ENCODE data around the gene NLRP6.

Gene NLRP6

DNA sequence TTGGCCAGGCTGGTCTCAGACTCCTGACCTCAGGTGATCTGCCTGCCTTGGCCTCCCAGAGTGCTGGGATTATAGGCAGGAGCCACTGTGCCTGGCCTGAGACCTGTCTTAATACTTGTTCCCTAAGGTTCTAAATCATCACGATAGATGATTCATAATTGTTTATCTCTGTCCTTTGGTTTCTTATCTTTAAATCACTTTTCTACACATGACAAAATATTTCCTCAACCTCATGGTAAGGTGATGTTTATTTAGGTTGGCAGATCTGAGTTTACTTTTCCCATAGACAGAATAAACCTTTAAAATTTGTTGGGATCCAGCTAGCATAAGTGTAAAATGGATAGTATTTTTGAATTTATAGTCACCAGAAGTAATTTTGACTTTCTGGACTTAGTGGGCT is 37.9 kb upstream of the NLRP6 start:
- no peak overlapping the region for H3K9ac ChIP-seq
- H3K27ac ChIP-seq = no peak overlapping the region

GRCh38 chr11:241634-242033 is 36.6 kb upstream of the NLRP6 start:
- Histone ChIP-seq H3K27me3 (ENCODE audit: insufficient read depth, low read depth) (no peaks in the 10 kb centered on the region), H3K27ac (no peak overlapping the region), H3K9ac (no peak overlapping the region), H2AFZ (ENCODE audit: low read depth) (no peak overlapping the region), H3K4me1 (ENCODE audit: low read depth, poor library complexity, severe bottlenecking) (peaks cover 17% of the 10 kb centered on the region), H3K4me2 (no peak overlapping the region), H3K79me2 (ENCODE audit: insufficient read depth, low read depth) (peaks cover 45% of the 10 kb centered on the region), H4K20me1 (ENCODE audit: insufficient read depth) (no peaks in the 10 kb centered on the region), H3K36me3 (ENCODE audit: insufficient read depth) (peaks cover 7% of the 10 kb centered on the region; the same call in 1 of the 2 replicates), H3K4me3 (IDR thresholded peaks at IDR 0.05; ENCODE audit: insufficient read depth, low read depth, low read length) (no peak overlapping the region)
- no peak for TF ChIP-seq CTCF (conservative IDR thresholded peaks at IDR 0.05; ENCODE audit: low read depth, low read length)

More for the DNA sequence above, 37.9 kb upstream of the NLRP6 start:
- H4K20me1 ChIP-seq (ENCODE audit: insufficient read depth) = no peaks in the 10 kb centered on the region
- H3K4me1 ChIP-seq (ENCODE audit: low read depth, poor library complexity, severe bottlenecking) = peaks cover 20% of the 10 kb centered on the region
- H2AFZ ChIP-seq (ENCODE audit: low read depth) = no peak overlapping the region
- H3K4me3 ChIP-seq (IDR thresholded peaks at IDR 0.05; ENCODE audit: insufficient read depth, low read depth, low read length) = no peak overlapping the region
- H3K36me3 ChIP-seq (ENCODE audit: insufficient read depth) = peaks cover 7% of the 10 kb centered on the region; the same call in 1 of the 2 replicates
- TF ChIP-seq CTCF (conservative IDR thresholded peaks at IDR 0.05; ENCODE audit: low read depth, low read length) = no peak
- peaks cover 45% of the 10 kb centered on the region for H3K79me2 ChIP-seq (ENCODE audit: insufficient read depth, low read depth)
- H3K4me2 ChIP-seq = no peak overlapping the region
- no peaks in the 10 kb centered on the region for H3K27me3 ChIP-seq (ENCODE audit: insufficient read depth, low read depth)

DNA sequence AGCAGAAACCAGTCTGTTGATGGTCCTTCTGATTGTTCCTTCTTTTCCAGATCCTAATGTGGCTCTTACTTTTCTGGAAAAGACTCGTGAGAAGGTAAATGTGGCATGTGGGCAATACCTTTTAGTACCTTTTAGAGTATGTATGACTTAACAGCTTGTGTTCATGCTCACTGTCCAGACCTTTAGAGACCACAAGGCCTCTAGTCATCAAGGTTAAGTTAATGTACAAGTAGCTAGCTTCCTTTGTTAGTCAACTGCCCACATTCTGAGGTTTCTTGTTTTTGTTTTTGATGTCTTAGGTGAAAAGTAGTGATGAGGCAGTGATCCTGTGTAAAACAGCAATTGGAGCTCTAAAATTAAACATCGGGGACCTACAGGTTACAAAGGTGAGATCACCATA is 33.8 kb upstream of the NLRP6 start:
- Histone ChIP-seq H3K4me3 (IDR thresholded peaks at IDR 0.05; ENCODE audit: insufficient read depth, low read depth, low read length) (no peak overlapping the region), H2AFZ (ENCODE audit: low read depth) (no peak overlapping the region), H4K20me1 (ENCODE audit: insufficient read depth) (no peaks in the 10 kb centered on the region), H3K4me1 (ENCODE audit: low read depth, poor library complexity, severe bottlenecking) (no peaks in the 10 kb centered on the region), H3K36me3 (ENCODE audit: insufficient read depth) (peaks cover 7% of the 10 kb centered on the region; the same call in 1 of the 2 replicates), H3K4me2 (no peak overlapping the region), H3K27ac (no peak overlapping the region), H3K27me3 (ENCODE audit: insufficient read depth, low read depth) (no peaks in the 10 kb centered on the region), H3K79me2 (ENCODE audit: insufficient read depth, low read depth) (peaks cover 21% of the 10 kb centered on the region; the same call in 1 of the 2 replicates), H3K9ac (no peak overlapping the region)
- TF ChIP-seq CTCF (conservative IDR thresholded peaks at IDR 0.05; ENCODE audit: low read depth, low read length) = no peak

DNA sequence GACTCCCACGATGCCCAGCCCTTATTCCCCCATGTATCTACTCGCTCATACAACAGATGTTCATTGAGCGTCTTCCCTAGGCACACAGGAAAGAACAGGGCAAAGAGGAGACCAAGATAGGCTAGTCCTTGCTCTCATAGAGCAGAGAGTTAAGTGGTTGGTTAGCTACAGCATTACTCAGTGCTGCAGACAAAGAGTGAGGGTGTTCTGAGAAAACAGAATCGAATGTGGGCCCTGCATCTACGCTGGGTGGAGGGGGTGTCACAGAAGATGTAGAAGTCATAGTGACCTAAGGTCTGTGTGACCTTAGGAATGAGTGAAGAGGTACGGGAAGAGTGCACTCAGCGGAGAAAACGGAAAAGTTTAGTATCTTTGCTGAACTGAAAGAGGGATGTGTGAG is 29.1 kb upstream of the NLRP6 start:
- Histone ChIP-seq H3K4me2 (no peak overlapping the region), H3K79me2 (ENCODE audit: insufficient read depth, low read depth) (no peaks in the 10 kb centered on the region), H3K9ac (no peak overlapping the region), H3K36me3 (ENCODE audit: insufficient read depth) (peaks cover 7% of the 10 kb centered on the region; the same call in 1 of the 2 replicates), H3K27ac (no peak overlapping the region), H2AFZ (ENCODE audit: low read depth) (no peak overlapping the region), H4K20me1 (ENCODE audit: insufficient read depth) (no peaks in the 10 kb centered on the region), H3K27me3 (ENCODE audit: insufficient read depth, low read depth) (no peaks in the 10 kb centered on the region), H3K4me3 (IDR thresholded peaks at IDR 0.05; ENCODE audit: insufficient read depth, low read depth, low read length) (no peak overlapping the region), H3K4me1 (ENCODE audit: low read depth, poor library complexity, severe bottlenecking) (no peaks in the 10 kb centered on the region)
- no peak for TF ChIP-seq CTCF (conservative IDR thresholded peaks at IDR 0.05; ENCODE audit: low read depth, low read length)
